ENCODE measurements around the gene KRTCAP2.

GRCh38 chr1:155183775-155184221 lies 10.7 kb upstream of the KRTCAP2 start:
- TF ChIP-seq CHD2 (IDR thresholded peaks at IDR 0.05; ENCODE audit: low read length, partially characterized antibody) (no peak), FOXJ3 (CRISPR knock-in tag; IDR thresholded peaks at IDR 0.05) (no peak), RAD21 (IDR thresholded peaks at IDR 0.05; ENCODE audit: low read length) (no peak), YY1 (IDR thresholded peaks at IDR 0.05; ENCODE audit: low read depth) (no peak), POLR2AphosphoS5 (IDR thresholded peaks at IDR 0.05; ENCODE audit: low read depth, low read length) (no peak), TAF1 (IDR thresholded peaks at IDR 0.05; ENCODE audit: borderline replicate concordance, low read depth, low read length) (no peak), GATA2 (CRISPR knock-in tag; IDR thresholded peaks at IDR 0.05) (no peak), MXI1 (IDR thresholded peaks at IDR 0.05; ENCODE audit: low read depth, low read length) (no peak), RXRA (IDR thresholded peaks at IDR 0.05; ENCODE audit: borderline replicate concordance, low read depth) (no peak), MEF2A (IDR thresholded peaks at IDR 0.05; ENCODE audit: borderline replicate concordance, low read depth) (no peak), JUND (IDR thresholded peaks at IDR 0.05) (no peak)
- TF ChIP-seq, protein P1, sequence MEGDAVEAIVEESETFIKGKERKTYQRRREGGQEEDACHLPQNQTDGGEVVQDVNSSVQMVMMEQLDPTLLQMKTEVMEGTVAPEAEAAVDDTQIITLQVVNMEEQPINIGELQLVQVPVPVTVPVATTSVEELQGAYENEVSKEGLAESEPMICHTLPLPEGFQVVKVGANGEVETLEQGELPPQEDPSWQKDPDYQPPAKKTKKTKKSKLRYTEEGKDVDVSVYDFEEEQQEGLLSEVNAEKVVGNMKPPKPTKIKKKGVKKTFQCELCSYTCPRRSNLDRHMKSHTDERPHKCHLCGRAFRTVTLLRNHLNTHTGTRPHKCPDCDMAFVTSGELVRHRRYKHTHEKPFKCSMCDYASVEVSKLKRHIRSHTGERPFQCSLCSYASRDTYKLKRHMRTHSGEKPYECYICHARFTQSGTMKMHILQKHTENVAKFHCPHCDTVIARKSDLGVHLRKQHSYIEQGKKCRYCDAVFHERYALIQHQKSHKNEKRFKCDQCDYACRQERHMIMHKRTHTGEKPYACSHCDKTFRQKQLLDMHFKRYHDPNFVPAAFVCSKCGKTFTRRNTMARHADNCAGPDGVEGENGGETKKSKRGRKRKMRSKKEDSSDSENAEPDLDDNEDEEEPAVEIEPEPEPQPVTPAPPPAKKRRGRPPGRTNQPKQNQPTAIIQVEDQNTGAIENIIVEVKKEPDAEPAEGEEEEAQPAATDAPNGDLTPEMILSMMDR (IDR thresholded peaks at IDR 0.05), result no peak
- TF ChIP-seq, protein P2, sequence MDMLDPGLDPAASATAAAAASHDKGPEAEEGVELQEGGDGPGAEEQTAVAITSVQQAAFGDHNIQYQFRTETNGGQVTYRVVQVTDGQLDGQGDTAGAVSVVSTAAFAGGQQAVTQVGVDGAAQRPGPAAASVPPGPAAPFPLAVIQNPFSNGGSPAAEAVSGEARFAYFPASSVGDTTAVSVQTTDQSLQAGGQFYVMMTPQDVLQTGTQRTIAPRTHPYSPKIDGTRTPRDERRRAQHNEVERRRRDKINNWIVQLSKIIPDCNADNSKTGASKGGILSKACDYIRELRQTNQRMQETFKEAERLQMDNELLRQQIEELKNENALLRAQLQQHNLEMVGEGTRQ (IDR thresholded peaks at IDR 0.05; ENCODE audit: borderline replicate concordance, low read depth, low read length), result no peak
